Smooth muscle cell of trachea (primary cell): ENCODE data around the gene C1QC. TPM values are rescaled to one million over a fixed set of nuclear protein-coding genes. Genes with fewer than 3 reads are reported as not detected.

Source experiments
- total RNA-seq: library from RNA; depleted of rRNA; stranded (reverse); fragments of >200 nt; gene quantifications from 2 replicates; pipeline ENCODE4 v1.2.1, GENCODE V29; 2014

The C1QC gene
- not detected in 2 replicates for total RNA-seq

GRCh38 chr1:22643381-22643780, at the start of gene C1QC:
C1QC (plus strand) TSS chr1:22643633; CDS start chr1:22644024, 391 bp downstream.

DNA sequence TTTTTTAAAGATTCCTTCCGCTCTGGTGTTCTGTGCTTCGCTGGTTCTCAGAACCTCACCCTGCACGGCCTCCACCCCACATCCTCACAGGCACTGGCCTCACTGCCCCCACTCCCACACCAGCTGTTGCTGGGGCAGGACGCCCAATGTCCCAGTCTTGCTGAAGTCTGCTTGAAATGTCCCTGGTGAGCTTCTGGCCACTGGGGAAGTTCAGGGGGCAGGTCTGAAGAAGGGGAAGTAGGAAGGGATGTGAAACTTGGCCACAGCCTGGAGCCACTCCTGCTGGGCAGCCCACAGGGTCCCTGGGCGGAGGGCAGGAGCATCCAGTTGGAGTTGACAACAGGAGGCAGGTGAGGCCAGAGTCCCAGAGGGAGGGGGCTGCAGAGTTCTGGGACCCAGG, 7.1 kb upstream of the C1QC start, which contains the start of gene C1QA:
Gene C1QA, plus strand, starts transcription at position 276 of the 400 bp plus-strand sequence. CDS start 989 bp downstream, outside the sequence.

GRCh38 chr1:22652881-22653316, 9.5 kb downstream of the C1QC start, which contains the start of gene C1QB:
C1QB (plus strand) TSS chr1:22653236; CDS start chr1:22659463, 6,227 bp downstream.

Other genes starting within 250 kb of the C1QC start
- gene ZBTB40, start 191.8 kb upstream of the C1QC start, total RNA-seq = 9.9 and 10.8 TPM in 2 replicates
- gene EPHA8, start 80.1 kb upstream of the C1QC start, total RNA-seq = not detected in 2 replicates
- not detected in 2 replicates for gene C1QA, start 7.0 kb upstream of the C1QC start, total RNA-seq
- not detected in 2 replicates for gene C1QB, start 9.6 kb downstream of the C1QC start, total RNA-seq
- 20.5 and 47.3 TPM in 2 replicates for gene EPHB2, start 67.2 kb downstream of the C1QC start, total RNA-seq